H9 (cell line): ENCODE data around the gene MRPL28. TPM values are rescaled to one million over a fixed set of nuclear protein-coding genes. Genes with fewer than 3 reads are reported as not detected.

Experiments used
- DNase-seq: peaks from one replicate; pipeline ENCODE4 v3.0.0-alpha.2; 2017
- H2AFZ ChIP-seq: one replicate; pipeline ENCODE4 v1.6.1; 2013; ENCODE audit warnings: mild to moderate bottlenecking, low read length, control low read depth, moderate library complexity
- H2AK5ac ChIP-seq: 2 replicates; pipeline ENCODE4 v1.6.1; 2013; ENCODE audit warnings: low read length, control low read depth, mixed read lengths; ENCODE audit not compliant: insufficient read length
- H2BK120ac ChIP-seq: one replicate; pipeline ENCODE4 v1.6.1; 2013; ENCODE audit warnings: low read depth, mild to moderate bottlenecking, low read length, control low read depth, inconsistent platforms; ENCODE audit not compliant: poor library complexity, severe bottlenecking
- H2BK12ac ChIP-seq: 2 replicates; pipeline ENCODE4 v1.6.1; 2013; ENCODE audit warnings: low read length, control low read depth, mixed read lengths, low read depth; ENCODE audit not compliant: insufficient read length
- H2BK15ac ChIP-seq: 2 replicates; pipeline ENCODE4 v1.6.1; 2013; ENCODE audit warnings: low read depth, low read length, control low read depth
- H2BK20ac ChIP-seq: one replicate; pipeline ENCODE4 v1.6.1; 2013; ENCODE audit warnings: low read depth, mild to moderate bottlenecking, low read length, control low read depth, inconsistent platforms; ENCODE audit not compliant: poor library complexity, severe bottlenecking
- H2BK5ac ChIP-seq: 2 replicates; pipeline ENCODE4 v1.6.1; 2013; ENCODE audit warnings: low read length, control low read depth, mixed read lengths; ENCODE audit not compliant: insufficient read length
- H3K14ac ChIP-seq: 2 replicates; pipeline ENCODE4 v1.6.1; 2013; ENCODE audit warnings: low read length, control low read depth; ENCODE audit not compliant: insufficient read depth
- H3K18ac ChIP-seq: 2 replicates; pipeline ENCODE4 v1.6.1; 2013; ENCODE audit warnings: low read depth, mild to moderate bottlenecking, mixed read lengths, low read length, control low read depth; ENCODE audit not compliant: insufficient read length
- H3K23ac ChIP-seq: 2 replicates; pipeline ENCODE4 v1.6.1; 2013; ENCODE audit warnings: low read length, control low read depth, mixed read lengths, low read depth; ENCODE audit not compliant: insufficient read length
- H3K23me2 ChIP-seq: 2 replicates; pipeline ENCODE4 v1.6.1; 2013; ENCODE audit warnings: low read depth, mild to moderate bottlenecking, mixed read lengths, low read length, control low read depth; ENCODE audit not compliant: insufficient read length, poor library complexity, severe bottlenecking
- H3K27ac ChIP-seq: 2 replicates; pipeline ENCODE4 v1.5.1; 2013; ENCODE audit warnings: low read length, control low read depth, mixed read lengths, low read depth; ENCODE audit not compliant: insufficient read length
- H3K27me3 ChIP-seq: 2 replicates; pipeline ENCODE4 v1.6.1; 2013; ENCODE audit warnings: low read length, control low read depth, inconsistent platforms; ENCODE audit not compliant: insufficient read depth
- H3K4ac ChIP-seq: 2 replicates; pipeline ENCODE4 v1.6.1; 2013; ENCODE audit warnings: low read depth, mild to moderate bottlenecking, control low read depth, inconsistent platforms, low read length, moderate library complexity
- H3K4me1 ChIP-seq: 2 replicates; pipeline ENCODE4 v1.6.1; 2013; ENCODE audit warnings: low read length, control low read depth, inconsistent platforms; ENCODE audit not compliant: insufficient read depth
- H3K4me2 ChIP-seq: 2 replicates; pipeline ENCODE4 v1.6.1; 2013; ENCODE audit warnings: low read length, control low read depth, mixed read lengths; ENCODE audit not compliant: insufficient read length, insufficient read depth
- H3K56ac ChIP-seq: 2 replicates; pipeline ENCODE4 v1.6.1; 2013; ENCODE audit warnings: low read depth, mild to moderate bottlenecking, mixed read lengths, low read length, control low read depth; ENCODE audit not compliant: insufficient read length
- H3K79me1 ChIP-seq: 2 replicates; pipeline ENCODE4 v1.6.1; 2013; ENCODE audit warnings: low read depth, mild to moderate bottlenecking, moderate library complexity, low read length, control low read depth, inconsistent platforms; ENCODE audit not compliant: insufficient read depth, poor library complexity, severe bottlenecking
- H3K79me2 ChIP-seq: 2 replicates; pipeline ENCODE4 v1.6.1; 2013; ENCODE audit warnings: low read length, control low read depth, inconsistent platforms; ENCODE audit not compliant: insufficient read depth
- H3K9ac ChIP-seq: 2 replicates; pipeline ENCODE4 v1.6.1; 2013; ENCODE audit warnings: low read length, control low read depth, mixed read lengths; ENCODE audit not compliant: insufficient read length; ENCODE audit errors: extremely low read depth
- H3K9me3 ChIP-seq: one replicate; pipeline ENCODE4 v1.6.1; 2013; ENCODE audit warnings: low read depth, low read length, inconsistent platforms; ENCODE audit not compliant: control insufficient read depth
- H3T11ph ChIP-seq: one replicate; pipeline ENCODE4 v1.6.1; 2013; ENCODE audit warnings: mild to moderate bottlenecking, low read length, control low read depth, inconsistent platforms
- H4K20me1 ChIP-seq: one replicate; pipeline ENCODE4 v1.6.1; 2013; ENCODE audit not compliant: control insufficient read depth, insufficient read length, insufficient read depth
- H4K5ac ChIP-seq: 2 replicates; pipeline ENCODE4 v1.6.1; 2013; ENCODE audit warnings: low read depth, mild to moderate bottlenecking, mixed read lengths, low read length, control low read depth; ENCODE audit not compliant: insufficient read length
- H4K8ac ChIP-seq: replicated peaks from 2 replicates; pipeline ENCODE4 v1.6.1; 2013; ENCODE audit warnings: low read length, control low read depth, mixed read lengths, low read depth; ENCODE audit not compliant: insufficient read length
- H4K91ac ChIP-seq: 2 replicates; pipeline ENCODE4 v1.6.1; 2013; ENCODE audit warnings: low read depth, mild to moderate bottlenecking, moderate library complexity, mixed read lengths, low read length, control low read depth; ENCODE audit not compliant: insufficient read length
- H3K27ac Mint-ChIP-seq, 3 experiments: 2 replicates in 2 of 3; 3 replicates in 1 of 3; pipeline ENCODE4 v1.8.0; 2020 to 2021; ENCODE audit warnings: mixed read lengths in 3 of 3, mild to moderate bottlenecking in 1 of 3, moderate library complexity in 1 of 3
- H3K27me3 Mint-ChIP-seq: 2 replicates; pipeline ENCODE4 v1.8.0; 2021; ENCODE audit warnings: low read depth, mild to moderate bottlenecking, moderate library complexity, mixed read lengths
- H3K36me3 Mint-ChIP-seq, 3 experiments: 2 replicates in 2 of 3; 3 replicates in 1 of 3; pipeline ENCODE4 v1.8.0; 2020 to 2021; ENCODE audit warnings: low read depth in 3 of 3, mixed read lengths in 3 of 3; ENCODE audit not compliant: insufficient read depth in 1 of 3
- H3K4me1 Mint-ChIP-seq, 2 experiments: 2 replicates each; pipeline ENCODE4 v1.8.0; 2020; ENCODE audit warnings: mixed read lengths in 2 of 2
- H3K4me3 Mint-ChIP-seq, 2 experiments: 2 replicates in 1 of 2; 3 replicates in 1 of 2; pipeline ENCODE4 v1.8.0; 2020 to 2021; ENCODE audit warnings: mild to moderate bottlenecking in 2 of 2, mixed read lengths in 2 of 2, moderate library complexity in 1 of 2
- H3K9me3 Mint-ChIP-seq, 2 experiments: 2 replicates in 1 of 2; 3 replicates in 1 of 2; pipeline ENCODE4 v1.8.0; 2020; ENCODE audit warnings: mild to moderate bottlenecking in 2 of 2, mixed read lengths in 2 of 2, moderate library complexity in 1 of 2
- WGBS: extraction: QIAGEN DNeasy Blood & Tissue Kit; methylation state at CpG from one replicate; pipeline ENCODE4 v1.1.7; 2013; ENCODE audit warnings: missing lambda C conversion rate, low lambda C conversion rate, mixed read lengths; ENCODE audit not compliant: insufficient read length; ENCODE audit errors: extremely low coverage; 5-methylcytosine and 5-hydroxymethylcytosine counted together
- total RNA-seq: library from RNA; stranded (reverse); gene quantifications from 2 replicates; pipeline ENCODE4 v1.2.1, GENCODE V29; 2021
- TF ChIP-seq, protein P1 (sequence below): fragments of 200-600 bp; sonication (generic); conservative IDR thresholded peaks from 3 replicates; pipeline ENCODE4 v1.8.0; 2021; ENCODE audit warnings: antibody characterized with exemption, mild to moderate bottlenecking

The MRPL28 gene
- total RNA-seq, 1 experiment from 2014 or later, result 154 TPM

- Mint-ChIP-seq H3K36me3 (peaks cover 0 to 25% (median 5%) of the 10 kb centered on the region in 3 experiments; a peak in 6 of 7 replicates), H3K27me3 (peaks cover 3% of the 10 kb centered on the region; the same call in 1 of the 2 replicates), H3K4me1 (peaks cover 20 to 41% of the 10 kb centered on the region in 2 experiments), H3K9me3 (no peaks in the 10 kb centered on the region), H3K27ac (peak overlapping the region in 1 of 3 experiments; percentile 48; a peak in 1 of 7 replicates), H3K4me3 (peak overlapping the region; percentile 81 to 88)
- Histone ChIP-seq H3K9ac (no peak overlapping the region), H3K4me2 (peak overlapping the region; percentile 1), H3K9me3 (no peaks in the 10 kb centered on the region), H3K4ac (no peak overlapping the region), H2BK12ac (no peak overlapping the region), H2BK20ac (no peak overlapping the region), H2BK5ac (no peak overlapping the region), H4K20me1 (no peaks in the 10 kb centered on the region), H4K5ac (no peak overlapping the region), H3K79me2 (no peaks in the 10 kb centered on the region; the same call in 1 of the 2 replicates), H3K23ac (no peak overlapping the region), H3K18ac (no peak overlapping the region), H3T11ph (no peak overlapping the region), H3K4me1 (no peaks in the 10 kb centered on the region; the same call in 1 of the 2 replicates), H3K79me1 (no peaks in the 10 kb centered on the region), H2BK15ac (no peak overlapping the region), H2AK5ac (no peak overlapping the region), H3K56ac (no peak overlapping the region), H3K27me3 (no peaks in the 10 kb centered on the region), H4K8ac (no peak overlapping the region), H3K23me2 (peaks cover 9% of the 10 kb centered on the region), H3K14ac (no peak overlapping the region), H4K91ac (no peak overlapping the region), H3K27ac (no peak overlapping the region), H2AFZ (no peak overlapping the region), H2BK120ac (no peak overlapping the region)
- TF ChIP-seq, protein P1, sequence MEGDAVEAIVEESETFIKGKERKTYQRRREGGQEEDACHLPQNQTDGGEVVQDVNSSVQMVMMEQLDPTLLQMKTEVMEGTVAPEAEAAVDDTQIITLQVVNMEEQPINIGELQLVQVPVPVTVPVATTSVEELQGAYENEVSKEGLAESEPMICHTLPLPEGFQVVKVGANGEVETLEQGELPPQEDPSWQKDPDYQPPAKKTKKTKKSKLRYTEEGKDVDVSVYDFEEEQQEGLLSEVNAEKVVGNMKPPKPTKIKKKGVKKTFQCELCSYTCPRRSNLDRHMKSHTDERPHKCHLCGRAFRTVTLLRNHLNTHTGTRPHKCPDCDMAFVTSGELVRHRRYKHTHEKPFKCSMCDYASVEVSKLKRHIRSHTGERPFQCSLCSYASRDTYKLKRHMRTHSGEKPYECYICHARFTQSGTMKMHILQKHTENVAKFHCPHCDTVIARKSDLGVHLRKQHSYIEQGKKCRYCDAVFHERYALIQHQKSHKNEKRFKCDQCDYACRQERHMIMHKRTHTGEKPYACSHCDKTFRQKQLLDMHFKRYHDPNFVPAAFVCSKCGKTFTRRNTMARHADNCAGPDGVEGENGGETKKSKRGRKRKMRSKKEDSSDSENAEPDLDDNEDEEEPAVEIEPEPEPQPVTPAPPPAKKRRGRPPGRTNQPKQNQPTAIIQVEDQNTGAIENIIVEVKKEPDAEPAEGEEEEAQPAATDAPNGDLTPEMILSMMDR, result no peak
- no CpG with 5 or more reads among the region's 16 CpGs for WGBS
- DNase-seq, result peak; percentile 98
Observed at GRCh38 chr16:379183-379960, 9.0 kb upstream of the MRPL28 start.
